ENCODE data around the gene SCNN1A. TPM values are rescaled to one million over a fixed set of nuclear protein-coding genes. Genes with fewer than 3 reads are reported as not detected.

The SCNN1A gene
- total and polyA plus RNA-seq, 9 donors: 0.17 to 4.1 (median 0.24) TPM; not detected in 2

GRCh38 chr12:6360578-6361490 lies 14.5 kb downstream of the SCNN1A start:
- Histone ChIP-seq H3K27me3 (ENCODE audit: control insufficient read depth, insufficient read depth, low read length) (peaks cover 2% of the 10 kb centered on the region), H3K27ac (ENCODE audit: low read length) (no peak overlapping the region), H3K4me3 (ENCODE audit: low read length) (no peak overlapping the region), H3K9me3 (replicated peaks; ENCODE audit: control insufficient read depth, low read depth, low read length) (no peaks in the 10 kb centered on the region), H3K36me3 (ENCODE audit: control insufficient read depth, insufficient read depth, low read length) (no peaks in the 10 kb centered on the region), H3K4me1 (ENCODE audit: control insufficient read depth, insufficient read depth, low read length) (peaks cover 11% of the 10 kb centered on the region)
- 38% methylated on average over 1 of the region's 11 CpGs for WGBS (ENCODE audit: insufficient coverage)
- no peak for DNase-seq

GRCh38 chr12:6360080-6360571 lies 15.2 kb downstream of the SCNN1A start:
- Histone ChIP-seq H3K27me3 (ENCODE audit: control insufficient read depth, insufficient read depth, low read length) (peaks cover 2% of the 10 kb centered on the region), H3K36me3 (ENCODE audit: control insufficient read depth, insufficient read depth, low read length) (no peaks in the 10 kb centered on the region), H3K4me1 (ENCODE audit: control insufficient read depth, insufficient read depth, low read length) (peaks cover 11% of the 10 kb centered on the region), H3K27ac (ENCODE audit: low read length) (no peak overlapping the region), H3K4me3 (ENCODE audit: low read length) (no peak overlapping the region), H3K9me3 (replicated peaks; ENCODE audit: control insufficient read depth, low read depth, low read length) (no peaks in the 10 kb centered on the region)
- no peak for DNase-seq
- WGBS (ENCODE audit: insufficient coverage): 83% methylated on average over 6 of the region's 7 CpGs

- Histone ChIP-seq H3K4me1 (ENCODE audit: control insufficient read depth, insufficient read depth, low read length) (peaks cover 10% of the 10 kb centered on the region), H3K27me3 (ENCODE audit: control insufficient read depth, insufficient read depth, low read length) (peaks cover 2% of the 10 kb centered on the region), H3K27ac (ENCODE audit: low read length) (no peak overlapping the region), H3K9me3 (replicated peaks; ENCODE audit: control insufficient read depth, low read depth, low read length) (no peaks in the 10 kb centered on the region), H3K36me3 (ENCODE audit: control insufficient read depth, insufficient read depth, low read length) (no peaks in the 10 kb centered on the region), H3K4me3 (ENCODE audit: low read length) (no peak overlapping the region)
- WGBS (ENCODE audit: insufficient coverage): no CpG with 5 or more reads among the region's 1 CpG
- no peak for DNase-seq
Observed at GRCh38 chr12:6358881-6359280, 16.5 kb downstream of the SCNN1A start.

- DNase-seq: no peak
- Histone ChIP-seq H3K4me3 (ENCODE audit: low read length) (no peak overlapping the region), H3K36me3 (ENCODE audit: control insufficient read depth, insufficient read depth, low read length) (no peaks in the 10 kb centered on the region), H3K9me3 (replicated peaks; ENCODE audit: control insufficient read depth, low read depth, low read length) (no peaks in the 10 kb centered on the region), H3K4me1 (ENCODE audit: control insufficient read depth, insufficient read depth, low read length) (peaks cover 10% of the 10 kb centered on the region), H3K27ac (ENCODE audit: low read length) (no peak overlapping the region), H3K27me3 (ENCODE audit: control insufficient read depth, insufficient read depth, low read length) (peaks cover 2% of the 10 kb centered on the region)
- 81% methylated on average over 5 of the region's 5 CpGs for WGBS (ENCODE audit: insufficient coverage)
Observed at GRCh38 chr12:6356374-6356820, 19.0 kb downstream of the SCNN1A start.

GRCh38 chr12:6355491-6356373 lies 19.6 kb downstream of the SCNN1A start:
- Histone ChIP-seq H3K9me3 (replicated peaks; ENCODE audit: control insufficient read depth, low read depth, low read length) (no peaks in the 10 kb centered on the region), H3K27ac (ENCODE audit: low read length) (no peak overlapping the region), H3K36me3 (ENCODE audit: control insufficient read depth, insufficient read depth, low read length) (no peaks in the 10 kb centered on the region), H3K4me1 (ENCODE audit: control insufficient read depth, insufficient read depth, low read length) (peaks cover 10% of the 10 kb centered on the region), H3K27me3 (ENCODE audit: control insufficient read depth, insufficient read depth, low read length) (peaks cover 2% of the 10 kb centered on the region), H3K4me3 (ENCODE audit: low read length) (no peak overlapping the region)
- 65% methylated on average over 7 of the region's 8 CpGs for WGBS (ENCODE audit: insufficient coverage)
- no peak for DNase-seq

- WGBS (ENCODE audit: insufficient coverage): 90% methylated on average over 6 of the region's 10 CpGs
- Histone ChIP-seq H3K9me3 (replicated peaks; ENCODE audit: control insufficient read depth, low read depth, low read length) (no peaks in the 10 kb centered on the region), H3K4me3 (ENCODE audit: low read length) (no peak overlapping the region), H3K27me3 (ENCODE audit: control insufficient read depth, insufficient read depth, low read length) (peaks cover 2% of the 10 kb centered on the region), H3K27ac (ENCODE audit: low read length) (no peak overlapping the region), H3K4me1 (ENCODE audit: control insufficient read depth, insufficient read depth, low read length) (peaks cover 10% of the 10 kb centered on the region), H3K36me3 (ENCODE audit: control insufficient read depth, insufficient read depth, low read length) (no peaks in the 10 kb centered on the region)
- no peak for DNase-seq
Observed at GRCh38 chr12:6354495-6355393, 20.6 kb downstream of the SCNN1A start.

- Histone ChIP-seq H3K36me3 (ENCODE audit: control insufficient read depth, insufficient read depth, low read length) (no peaks in the 10 kb centered on the region), H3K27me3 (ENCODE audit: control insufficient read depth, insufficient read depth, low read length) (no peaks in the 10 kb centered on the region), H3K4me3 (ENCODE audit: low read length) (no peak overlapping the region), H3K27ac (ENCODE audit: low read length) (peak overlapping the region; percentile 69), H3K9me3 (replicated peaks; ENCODE audit: control insufficient read depth, low read depth, low read length) (no peaks in the 10 kb centered on the region), H3K4me1 (ENCODE audit: control insufficient read depth, insufficient read depth, low read length) (peaks cover 14% of the 10 kb centered on the region)
- 29% methylated on average over 6 of the region's 9 CpGs for WGBS (ENCODE audit: insufficient coverage)
- DNase-seq: peak; percentile 65
Observed at GRCh38 chr12:6352193-6353173, 22.9 kb downstream of the SCNN1A start.

GRCh38 chr12:6351622-6352021 lies 23.7 kb downstream of the SCNN1A start:
- H3K27me3 ChIP-seq (ENCODE audit: control insufficient read depth, insufficient read depth, low read length): no peaks in the 10 kb centered on the region
- no peak for DNase-seq
- no peaks in the 10 kb centered on the region for H3K36me3 ChIP-seq (ENCODE audit: control insufficient read depth, insufficient read depth, low read length)
- H3K4me3 ChIP-seq (ENCODE audit: low read length): no peak overlapping the region
- no peaks in the 10 kb centered on the region for H3K9me3 ChIP-seq (replicated peaks; ENCODE audit: control insufficient read depth, low read depth, low read length)
- H3K4me1 ChIP-seq (ENCODE audit: control insufficient read depth, insufficient read depth, low read length): peaks cover 16% of the 10 kb centered on the region
- no peak overlapping the region for H3K27ac ChIP-seq (ENCODE audit: low read length)
- WGBS (ENCODE audit: insufficient coverage): 69% methylated on average over 3 of the region's 5 CpGs

Measured in muscle of leg (tissue), 11 donors.